ENCODE data around the gene TBC1D22A.

Gene TBC1D22A

GRCh38 chr22:46835288-46835687, 72.8 kb downstream of the TBC1D22A start:
- in situ Hi-C loops (cut with HindIII; ENCODE audit: low pct_unique_long_range_greater_than_20kb, low sequenced_read_pairs), result no loop called here
- DNase-seq (ENCODE audit: low read depth in 1 of 2, low spot score in 1 of 2), result no peak
- no peak for TF ChIP-seq JUND (IDR thresholded peaks at IDR 0.05; ENCODE audit: low read depth)

GRCh38 chr22:46835693-46836092, 73.2 kb downstream of the TBC1D22A start:
- in situ Hi-C loops (cut with HindIII; ENCODE audit: low pct_unique_long_range_greater_than_20kb, low sequenced_read_pairs), result no loop called here
- no peak for TF ChIP-seq JUND (IDR thresholded peaks at IDR 0.05; ENCODE audit: low read depth)
- DNase-seq (ENCODE audit: low read depth in 1 of 2, low spot score in 1 of 2), result no peak

- TF ChIP-seq JUND (IDR thresholded peaks at IDR 0.05; ENCODE audit: low read depth), result no peak
- in situ Hi-C loops (cut with HindIII; ENCODE audit: low pct_unique_long_range_greater_than_20kb, low sequenced_read_pairs), result no loop called here
- DNase-seq (ENCODE audit: low read depth in 1 of 2, low spot score in 1 of 2), result no peak
Measured at GRCh38 chr22:46841522-46841921, 79.1 kb downstream of the TBC1D22A start.

GRCh38 chr22:46842606-46843005, 80.2 kb downstream of the TBC1D22A start:
- DNase-seq (ENCODE audit: low read depth in 1 of 2, low spot score in 1 of 2), result no peak
- TF ChIP-seq JUND (IDR thresholded peaks at IDR 0.05; ENCODE audit: low read depth), result no peak
- in situ Hi-C loops (cut with HindIII; ENCODE audit: low pct_unique_long_range_greater_than_20kb, low sequenced_read_pairs), result no loop called here

GRCh38 chr22:46843821-46844255, 81.4 kb downstream of the TBC1D22A start:
- DNase-seq (ENCODE audit: low read depth in 1 of 2, low spot score in 1 of 2), result no peak
- in situ Hi-C loops (cut with HindIII; ENCODE audit: low pct_unique_long_range_greater_than_20kb, low sequenced_read_pairs), result no loop called here
- TF ChIP-seq JUND (IDR thresholded peaks at IDR 0.05; ENCODE audit: low read depth), result no peak

- in situ Hi-C loops (cut with HindIII; ENCODE audit: low pct_unique_long_range_greater_than_20kb, low sequenced_read_pairs), result no loop called here
- no peak for TF ChIP-seq JUND (IDR thresholded peaks at IDR 0.05; ENCODE audit: low read depth)
- no peak for DNase-seq (ENCODE audit: low read depth in 1 of 2, low spot score in 1 of 2)
Measured at GRCh38 chr22:46844606-46845210, 82.3 kb downstream of the TBC1D22A start.

- in situ Hi-C loops (cut with HindIII; ENCODE audit: low pct_unique_long_range_greater_than_20kb, low sequenced_read_pairs), result no loop called here
- no peak for TF ChIP-seq JUND (IDR thresholded peaks at IDR 0.05; ENCODE audit: low read depth)
- DNase-seq (ENCODE audit: low read depth in 1 of 2, low spot score in 1 of 2), result no peak
Measured at GRCh38 chr22:46845296-46846149, 83.1 kb downstream of the TBC1D22A start.

- no peak for TF ChIP-seq JUND (IDR thresholded peaks at IDR 0.05; ENCODE audit: low read depth)
- no peak for DNase-seq (ENCODE audit: low read depth in 1 of 2, low spot score in 1 of 2)
- in situ Hi-C loops (cut with HindIII; ENCODE audit: low pct_unique_long_range_greater_than_20kb, low sequenced_read_pairs), result no loop called here
Measured at GRCh38 chr22:46846150-46846831, 83.8 kb downstream of the TBC1D22A start.

- DNase-seq (ENCODE audit: low read depth in 1 of 2, low spot score in 1 of 2), result no peak
- no peak for TF ChIP-seq JUND (IDR thresholded peaks at IDR 0.05; ENCODE audit: low read depth)
- in situ Hi-C loops (cut with HindIII; ENCODE audit: low pct_unique_long_range_greater_than_20kb, low sequenced_read_pairs), result no loop called here
Measured at GRCh38 chr22:46846832-46847355, 84.4 kb downstream of the TBC1D22A start.

- no peak for TF ChIP-seq JUND (IDR thresholded peaks at IDR 0.05; ENCODE audit: low read depth)
- in situ Hi-C loops (cut with HindIII; ENCODE audit: low pct_unique_long_range_greater_than_20kb, low sequenced_read_pairs), result no loop called here
- DNase-seq (ENCODE audit: low read depth in 1 of 2, low spot score in 1 of 2), result no peak
Measured at GRCh38 chr22:46848197-46848596, 85.7 kb downstream of the TBC1D22A start.

GRCh38 chr22:46849101-46849500, 86.7 kb downstream of the TBC1D22A start:
- TF ChIP-seq JUND (IDR thresholded peaks at IDR 0.05; ENCODE audit: low read depth), result no peak
- DNase-seq (ENCODE audit: low read depth in 1 of 2, low spot score in 1 of 2), result no peak
- in situ Hi-C loops (cut with HindIII; ENCODE audit: low pct_unique_long_range_greater_than_20kb, low sequenced_read_pairs), result no loop called here

GRCh38 chr22:46849951-46850350, 87.5 kb downstream of the TBC1D22A start:
- no peak for DNase-seq (ENCODE audit: low read depth in 1 of 2, low spot score in 1 of 2)
- in situ Hi-C loops (cut with HindIII; ENCODE audit: low pct_unique_long_range_greater_than_20kb, low sequenced_read_pairs), result no loop called here
- TF ChIP-seq JUND (IDR thresholded peaks at IDR 0.05; ENCODE audit: low read depth), result no peak

- no peak for TF ChIP-seq JUND (IDR thresholded peaks at IDR 0.05; ENCODE audit: low read depth)
- no peak for DNase-seq (ENCODE audit: low read depth in 1 of 2, low spot score in 1 of 2)
- in situ Hi-C loops (cut with HindIII; ENCODE audit: low pct_unique_long_range_greater_than_20kb, low sequenced_read_pairs), result no loop called here
Measured at GRCh38 chr22:46851311-46851710, 88.9 kb downstream of the TBC1D22A start.

Data from T47D (cell line).